AG08395 (cell line): ENCODE results near the gene ZSCAN18.

Source experiments
- DNase-seq: peaks from one replicate; pipeline ENCODE4 v3.0.0; 2012; ENCODE audit warnings: mixed read lengths, low spot score

The ZSCAN18 gene

DNA sequence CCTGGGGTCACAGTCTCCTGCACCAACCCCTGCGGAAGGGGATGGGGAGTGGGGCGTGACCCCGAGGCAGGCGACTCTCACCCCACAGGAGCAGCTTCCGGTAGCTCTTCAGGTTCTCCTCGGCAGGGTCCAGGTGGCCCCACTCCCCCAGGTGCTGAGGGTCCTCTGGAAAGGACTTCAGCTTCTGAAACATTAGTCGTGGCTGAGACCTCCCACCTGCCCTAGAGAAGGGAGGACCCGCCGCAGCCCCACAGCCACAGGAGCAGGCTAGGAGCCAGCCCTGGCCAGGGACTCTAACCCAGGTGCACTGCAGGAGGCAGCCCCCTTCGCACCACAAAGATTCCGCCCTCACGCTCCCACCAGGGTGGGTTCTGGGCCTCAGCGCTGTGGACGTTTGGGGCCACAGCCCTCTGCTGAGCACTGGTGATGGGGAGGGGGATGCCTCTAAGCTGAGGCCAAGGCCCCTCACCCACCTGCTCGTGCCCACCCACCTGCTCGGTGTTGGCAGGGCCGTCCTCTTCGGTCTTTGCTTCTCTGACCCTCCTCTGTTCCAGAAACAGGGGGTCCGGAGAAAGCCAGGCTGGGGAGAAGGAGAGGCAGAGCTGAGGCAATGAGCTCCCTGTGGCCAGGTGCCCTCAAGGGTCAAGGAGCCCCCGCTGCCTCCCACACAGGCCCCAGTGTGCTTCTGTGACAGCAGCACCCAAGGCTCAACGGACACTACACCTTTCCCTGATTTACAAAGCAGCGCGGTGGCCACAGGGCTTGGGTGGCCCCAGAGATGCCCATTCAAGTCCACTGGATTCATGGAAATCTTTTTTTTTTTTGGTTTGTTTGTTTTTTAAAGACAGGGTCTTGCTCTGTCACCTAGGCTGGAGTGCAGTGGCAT is 11.0 kb downstream of the ZSCAN18 start:
- DNase-seq: no peak

DNA sequence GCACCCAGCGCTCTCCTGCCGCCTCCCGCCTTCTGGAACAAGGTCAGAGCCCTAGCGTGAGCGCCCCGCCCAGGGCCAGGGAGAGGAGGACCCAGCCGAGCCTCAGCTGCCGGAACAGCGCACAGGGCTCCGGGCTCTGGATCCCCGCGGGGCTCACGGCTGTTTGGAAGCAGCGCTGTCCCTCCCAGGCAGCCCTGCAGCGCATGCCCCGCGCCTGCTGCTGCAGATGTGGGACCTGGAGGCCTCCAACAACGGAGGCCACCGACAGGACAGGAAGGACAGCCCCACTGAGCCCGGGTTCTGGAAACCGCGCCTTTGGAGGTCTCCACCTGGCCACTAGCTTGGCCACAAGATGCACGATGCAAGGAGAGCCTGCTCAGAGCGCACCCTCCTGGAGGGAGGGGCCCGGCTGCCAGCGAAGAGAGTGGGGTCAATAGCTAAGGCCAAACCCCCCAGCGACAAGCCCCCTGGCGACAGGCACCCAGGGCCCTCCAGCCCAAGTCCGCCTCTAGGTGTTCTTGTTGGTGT is 12.6 kb downstream of the ZSCAN18 start:
- no peak for DNase-seq

DNA sequence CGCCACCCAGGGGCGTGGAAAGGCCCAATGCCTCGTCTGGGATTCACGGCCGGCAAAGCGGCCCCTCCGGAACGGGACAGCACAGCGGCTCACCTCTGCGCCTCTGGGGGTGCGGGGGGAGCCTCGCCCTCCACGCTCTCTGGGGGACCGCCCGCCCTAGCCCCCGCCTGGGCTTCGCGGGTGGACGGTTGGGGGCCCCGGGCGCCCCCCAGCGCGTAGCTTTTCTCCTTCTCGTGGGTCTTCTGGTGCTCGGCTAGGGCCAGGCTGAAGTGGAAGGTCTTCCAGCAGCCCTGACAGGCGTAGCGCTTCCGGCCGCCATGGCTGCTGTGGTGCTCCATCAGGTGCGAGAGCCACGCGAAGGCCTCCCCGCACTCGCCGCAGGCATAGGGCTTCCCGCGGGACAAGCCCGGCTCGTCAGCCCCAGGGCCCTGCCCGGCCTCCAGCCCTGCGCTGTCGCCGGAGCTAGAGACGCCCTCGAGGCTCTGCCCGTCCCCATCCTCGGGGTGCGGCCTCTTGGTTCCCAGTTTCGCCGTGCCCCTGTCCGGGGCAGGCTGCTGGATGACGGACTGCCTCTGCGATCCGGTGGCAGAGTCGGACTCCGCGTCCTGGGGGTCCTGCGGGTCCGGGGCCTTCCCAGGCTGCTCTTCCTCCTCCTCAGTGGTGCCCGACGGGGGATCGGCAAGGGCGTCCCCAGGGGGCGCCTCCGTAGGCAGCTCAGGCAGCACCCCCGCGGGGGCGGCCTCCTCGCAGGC is 13.3 kb downstream of the ZSCAN18 start:
- no peak for DNase-seq

DNA sequence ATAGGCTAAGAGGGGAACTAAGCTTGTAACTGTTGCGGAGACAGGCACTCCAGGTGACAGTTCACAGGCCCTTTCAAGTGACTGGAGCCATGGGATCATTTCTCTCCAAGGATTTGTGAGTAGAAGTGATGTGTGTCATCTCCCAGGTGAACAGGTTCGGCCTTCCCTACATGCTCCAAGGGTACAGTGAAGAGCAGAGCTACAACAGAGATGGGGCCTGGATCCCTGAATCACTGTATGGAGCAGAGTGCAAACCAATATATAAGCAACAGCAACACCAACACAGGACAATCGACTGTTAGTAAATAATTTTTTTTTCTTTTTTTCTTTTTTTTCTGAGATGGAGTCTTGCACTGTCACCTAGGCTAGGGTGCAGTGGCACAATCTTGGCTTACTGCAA is 15.0 kb downstream of the ZSCAN18 start:
- DNase-seq: no peak

DNA sequence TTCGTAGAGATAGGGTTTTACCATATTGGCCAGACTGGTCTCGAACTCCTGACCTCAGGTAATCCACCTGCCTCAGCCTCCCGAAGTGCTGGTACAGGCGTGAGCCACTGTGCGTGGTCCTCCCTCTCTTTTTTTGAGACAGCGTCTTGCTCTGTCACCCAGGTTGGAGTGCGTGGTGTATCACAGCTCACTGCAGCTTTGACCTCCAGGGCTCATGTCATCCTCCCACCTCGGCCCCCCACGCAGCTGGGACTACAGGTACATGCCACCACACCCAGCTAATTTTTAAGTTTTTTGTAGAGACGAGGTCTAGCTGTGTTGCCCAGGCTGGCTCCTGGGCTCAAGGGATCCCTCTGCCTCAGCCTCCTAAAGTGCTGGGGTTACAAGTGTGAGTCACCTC is 18.2 kb downstream of the ZSCAN18 start:
- DNase-seq: no peak

DNA sequence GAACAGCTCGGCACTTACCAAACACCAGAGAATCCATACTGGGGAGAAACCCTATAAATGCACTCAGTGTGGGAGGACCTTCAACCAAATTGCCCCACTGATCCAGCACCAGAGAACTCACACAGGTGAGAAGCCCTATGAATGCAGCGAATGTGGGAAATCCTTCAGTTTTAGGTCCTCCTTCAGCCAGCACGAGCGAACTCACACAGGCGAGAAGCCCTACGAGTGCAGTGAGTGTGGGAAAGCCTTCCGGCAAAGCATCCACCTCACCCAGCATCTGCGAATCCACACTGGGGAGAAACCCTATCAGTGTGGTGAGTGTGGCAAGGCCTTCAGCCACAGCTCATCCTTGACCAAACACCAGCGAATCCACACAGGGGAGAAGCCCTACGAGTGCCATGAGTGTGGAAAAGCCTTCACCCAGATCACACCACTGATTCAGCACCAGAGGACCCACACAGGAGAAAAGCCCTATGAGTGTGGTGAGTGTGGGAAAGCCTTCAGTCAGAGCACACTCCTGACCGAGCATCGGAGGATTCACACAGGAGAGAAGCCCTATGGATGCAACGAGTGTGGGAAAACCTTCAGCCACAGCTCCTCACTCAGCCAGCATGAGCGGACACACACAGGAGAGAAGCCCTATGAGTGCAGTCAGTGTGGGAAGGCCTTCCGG is 30.7 kb downstream of the ZSCAN18 start:
- DNase-seq: no peak

DNA sequence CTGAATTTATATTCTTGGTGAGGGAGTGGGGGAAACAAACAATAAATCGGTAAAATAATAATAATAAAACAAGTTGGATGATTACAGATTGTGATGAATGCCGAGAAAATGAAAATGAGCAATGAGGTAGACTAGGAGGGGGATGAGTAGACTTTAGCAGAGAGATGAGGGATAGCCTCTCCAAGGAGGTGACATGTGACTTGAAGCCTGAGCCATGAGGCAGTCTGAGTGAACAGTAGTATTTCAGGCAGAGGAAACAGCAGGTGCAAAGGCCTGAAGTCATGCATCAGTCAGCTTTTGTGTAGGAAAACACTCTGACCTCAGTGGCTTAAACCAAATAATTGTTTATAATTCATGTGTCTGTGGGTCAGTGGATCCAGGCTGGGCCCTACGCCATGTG is 34.3 kb downstream of the ZSCAN18 start:
- DNase-seq: no peak

DNA sequence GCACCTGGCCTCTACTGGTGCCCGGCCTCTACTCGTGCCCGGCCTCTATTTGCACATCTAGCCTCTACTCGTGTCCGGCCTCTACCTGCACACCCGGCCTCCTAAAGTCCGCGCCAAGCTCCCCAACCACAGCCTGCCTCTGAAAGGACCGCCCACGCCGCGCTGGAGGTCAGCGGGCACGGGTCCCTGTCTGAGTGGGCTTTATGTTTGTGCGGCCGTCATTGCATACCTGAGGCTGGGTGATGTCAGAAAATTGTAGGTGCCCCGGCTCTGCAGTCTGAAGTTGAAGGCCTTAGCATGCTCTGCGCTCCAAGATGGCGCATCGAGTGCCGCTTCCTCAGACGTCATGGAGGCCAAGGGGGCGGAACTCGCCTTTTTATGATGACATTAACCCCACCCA is 37.8 kb downstream of the ZSCAN18 start:
- no peak for DNase-seq

DNA sequence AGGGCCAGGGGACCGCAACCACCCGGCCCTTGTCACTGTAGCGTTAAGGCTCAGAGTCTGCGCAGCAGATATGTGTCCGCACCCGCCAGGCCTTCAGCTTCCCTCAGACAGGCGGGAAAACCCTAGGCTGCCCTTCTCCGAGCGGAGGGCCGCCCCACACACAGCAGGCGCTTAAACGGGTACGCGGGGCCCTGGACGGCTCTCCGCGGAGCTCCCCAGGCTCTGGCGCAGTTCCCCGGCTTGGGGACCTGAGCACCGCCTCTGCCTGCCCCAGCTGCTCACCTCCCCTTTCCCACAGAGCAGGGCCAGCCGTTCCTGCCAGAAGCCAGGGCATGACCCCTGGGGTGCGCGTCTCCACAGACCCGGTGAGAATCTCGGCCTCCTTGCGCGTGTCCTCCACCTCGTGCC is 38.4 kb downstream of the ZSCAN18 start:
- no peak for DNase-seq

DNA sequence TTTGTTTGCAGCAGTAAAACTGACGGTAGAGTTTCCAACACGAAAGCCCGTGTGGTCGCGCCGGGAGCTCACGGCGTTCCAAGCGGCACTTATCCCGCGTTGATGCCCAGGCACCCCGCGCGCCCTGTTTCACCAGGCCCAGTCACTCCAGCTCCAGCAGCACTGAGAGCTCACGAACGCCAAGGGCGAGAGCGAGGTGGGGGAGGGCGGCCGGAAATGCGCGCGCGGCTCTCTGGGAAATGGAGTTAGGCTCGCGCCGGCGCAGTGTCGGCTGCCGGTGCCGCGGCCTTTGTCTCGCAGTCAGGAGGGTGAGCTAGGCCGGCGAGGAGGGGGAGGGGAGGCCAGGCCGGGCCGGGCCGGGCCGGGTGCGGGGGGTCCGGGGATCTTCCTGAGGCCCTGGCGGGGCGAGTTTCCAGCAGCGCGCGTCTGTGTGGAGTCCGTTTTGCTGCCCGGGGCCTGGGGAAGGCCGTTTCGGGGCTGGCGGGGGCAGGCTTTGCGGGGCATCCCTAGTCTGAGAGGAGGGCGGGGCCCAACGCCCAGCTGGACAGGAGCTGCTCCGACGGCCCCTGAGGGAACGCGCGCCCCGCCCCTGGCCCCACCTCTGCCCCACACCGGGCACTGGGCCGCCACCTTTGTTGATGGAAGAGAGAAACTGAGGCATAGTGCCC is 38.9 kb downstream of the ZSCAN18 start, which contains the start of gene ZNF135:
Gene ZNF135, plus strand, starts transcription at position 280 of the 668 bp plus-strand sequence. CDS start 721 bp downstream, outside the sequence.
- peak; percentile 97 for DNase-seq

DNA sequence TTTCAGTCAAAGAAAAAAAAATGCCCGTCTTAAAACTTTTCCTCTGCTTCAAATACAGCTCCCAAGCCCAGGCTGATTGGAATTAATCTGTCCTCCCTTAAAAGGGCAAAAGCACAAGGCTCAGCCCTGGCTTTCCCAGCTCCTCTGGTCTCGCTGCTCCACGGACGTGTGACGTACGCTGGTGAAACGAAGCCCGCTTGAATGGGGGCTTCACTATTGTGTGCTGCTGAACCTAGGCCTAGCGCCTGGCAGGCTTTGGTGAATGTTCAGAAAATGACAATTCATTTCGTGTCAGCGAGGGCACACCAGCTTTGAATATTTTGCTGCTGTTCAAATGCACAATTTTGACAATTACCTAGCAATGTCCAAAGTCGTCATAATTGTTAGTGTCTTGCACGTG is 39.6 kb downstream of the ZSCAN18 start:
- DNase-seq: no peak

DNA sequence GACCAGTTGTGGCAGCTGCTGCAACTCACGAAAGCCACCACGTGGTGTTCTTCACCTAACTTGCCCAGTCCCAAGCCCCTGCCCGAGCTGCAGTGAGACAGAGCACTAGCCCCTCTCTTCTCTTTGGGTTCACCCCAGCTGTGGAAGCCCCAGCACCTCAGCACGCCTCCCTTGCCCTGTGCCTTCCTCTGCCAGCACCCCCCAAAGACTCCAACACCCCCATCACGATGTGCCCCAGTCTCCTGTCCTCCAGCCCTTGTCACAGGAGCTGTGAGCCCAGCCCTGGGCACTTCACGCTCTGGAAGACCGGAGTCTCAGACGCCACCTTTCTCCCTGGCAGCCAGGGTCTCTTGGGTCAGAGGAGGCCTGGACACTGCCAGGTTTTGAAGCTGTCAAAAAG is 41.2 kb downstream of the ZSCAN18 start:
- no peak for DNase-seq

DNA sequence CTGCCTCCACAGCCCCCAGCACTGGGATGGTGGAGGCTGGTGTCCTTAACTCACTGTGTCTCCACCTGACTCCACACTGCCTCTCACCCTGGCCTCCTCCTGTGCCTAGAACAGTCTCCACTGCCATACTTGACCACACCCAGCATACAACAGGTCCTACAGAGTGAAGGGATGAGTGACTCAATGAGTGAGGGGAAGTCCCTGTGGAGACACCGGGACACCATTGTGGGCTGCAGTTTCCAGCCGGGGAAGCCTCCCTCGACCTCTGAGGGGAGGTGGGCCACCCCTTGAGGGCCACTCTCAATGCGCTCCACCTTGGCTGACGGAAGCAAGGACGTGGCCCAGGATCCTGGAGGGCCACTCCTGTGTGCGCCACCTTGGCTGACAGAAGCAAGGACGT is 41.8 kb downstream of the ZSCAN18 start:
- no peak for DNase-seq

DNA sequence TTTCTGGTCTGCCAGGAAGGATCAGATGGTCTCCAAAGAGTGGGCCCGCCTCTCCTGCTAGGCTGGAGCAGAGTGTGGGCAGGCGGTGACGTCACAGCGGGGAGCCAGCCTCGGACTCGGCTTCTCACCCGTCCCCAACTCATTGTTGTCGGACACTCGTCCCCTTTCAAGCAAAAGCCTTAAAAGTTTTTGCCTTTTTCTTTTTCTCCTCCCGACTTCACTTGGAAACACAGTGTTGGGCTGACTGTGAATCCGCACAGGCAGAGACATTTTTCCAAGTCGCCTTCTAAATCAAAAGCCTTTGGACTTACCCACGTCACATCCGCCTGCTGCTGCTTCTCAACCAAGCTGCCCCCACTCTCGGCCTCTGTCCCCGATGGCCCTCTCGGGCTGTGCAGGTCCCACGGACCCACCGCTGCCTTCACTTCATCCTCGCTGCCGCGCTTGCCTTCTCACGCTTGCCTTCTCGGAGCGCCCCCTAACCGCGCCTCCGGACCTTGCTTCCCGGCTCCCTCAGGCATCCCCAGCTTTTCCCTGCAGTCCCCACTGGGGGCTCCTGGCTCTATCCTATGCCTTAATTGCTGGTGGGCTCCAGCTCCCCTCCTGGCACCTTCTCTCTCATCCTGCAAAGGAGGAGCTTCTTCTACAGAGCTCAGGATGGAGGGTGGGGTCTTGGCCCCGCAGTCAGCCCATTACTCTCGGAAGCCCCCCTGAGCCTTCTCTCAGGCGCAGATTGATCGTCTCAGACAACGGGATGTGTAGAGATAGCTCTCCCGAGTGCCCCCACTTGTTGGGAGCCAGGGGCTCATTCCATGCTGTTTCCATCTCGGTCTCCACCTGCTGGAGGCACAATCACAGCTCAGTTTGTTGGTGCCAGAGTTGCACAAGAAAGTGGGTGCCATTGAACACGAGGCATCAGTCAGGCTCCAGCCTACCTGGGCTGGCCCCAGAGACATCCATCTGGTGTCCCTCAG is 42.8 kb downstream of the ZSCAN18 start:
- DNase-seq: peak; percentile 25

DNA sequence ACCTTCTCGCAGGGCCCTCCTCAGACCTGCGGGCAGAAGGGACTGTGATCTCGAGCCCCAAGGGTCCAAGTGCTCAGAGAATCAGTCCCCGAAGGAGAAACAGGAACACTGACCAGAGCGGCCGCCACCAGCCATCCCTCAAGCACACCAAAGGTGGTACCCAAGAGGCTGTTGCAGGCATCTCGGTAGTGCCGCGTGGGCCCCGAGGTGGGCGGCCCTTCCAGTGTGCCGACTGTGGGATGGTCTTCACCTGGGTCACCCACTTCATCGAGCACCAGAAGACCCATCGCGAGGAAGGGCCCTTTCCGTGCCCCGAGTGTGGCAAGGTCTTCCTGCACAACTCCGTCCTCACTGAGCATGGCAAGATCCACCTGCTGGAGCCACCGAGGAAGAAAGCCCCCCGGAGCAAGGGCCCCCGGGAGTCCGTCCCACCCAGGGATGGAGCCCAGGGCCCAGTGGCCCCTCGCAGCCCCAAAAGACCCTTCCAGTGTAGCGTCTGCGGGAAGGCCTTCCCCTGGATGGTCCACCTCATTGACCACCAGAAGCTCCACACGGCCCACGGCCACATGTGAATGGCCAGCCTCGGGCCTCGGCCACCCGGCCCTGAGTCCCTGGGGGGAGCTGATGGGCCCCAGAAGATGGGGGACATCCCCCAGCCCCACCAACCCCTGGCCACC is 44.4 kb downstream of the ZSCAN18 start:
- DNase-seq: no peak

DNA sequence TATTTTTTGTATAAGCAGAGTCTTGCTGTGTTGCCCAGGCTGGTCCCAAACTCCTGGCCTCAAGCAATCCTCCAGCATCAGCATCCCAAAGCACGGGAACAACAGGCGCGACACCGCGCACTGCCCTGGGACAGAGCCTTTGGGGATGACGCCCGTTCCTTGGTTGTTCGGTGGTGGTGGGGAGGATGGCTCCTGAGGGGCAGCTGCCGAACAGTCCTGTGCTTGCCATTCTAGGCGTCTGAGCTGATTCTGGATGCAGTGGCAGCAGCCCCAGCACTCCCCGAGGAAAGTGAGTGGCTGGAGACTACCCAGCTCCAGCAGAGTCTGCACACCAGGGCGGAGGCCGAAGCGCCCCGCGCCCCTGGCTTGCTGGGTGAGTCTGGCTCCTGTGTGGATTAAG is 45.8 kb downstream of the ZSCAN18 start:
- DNase-seq: no peak

DNA sequence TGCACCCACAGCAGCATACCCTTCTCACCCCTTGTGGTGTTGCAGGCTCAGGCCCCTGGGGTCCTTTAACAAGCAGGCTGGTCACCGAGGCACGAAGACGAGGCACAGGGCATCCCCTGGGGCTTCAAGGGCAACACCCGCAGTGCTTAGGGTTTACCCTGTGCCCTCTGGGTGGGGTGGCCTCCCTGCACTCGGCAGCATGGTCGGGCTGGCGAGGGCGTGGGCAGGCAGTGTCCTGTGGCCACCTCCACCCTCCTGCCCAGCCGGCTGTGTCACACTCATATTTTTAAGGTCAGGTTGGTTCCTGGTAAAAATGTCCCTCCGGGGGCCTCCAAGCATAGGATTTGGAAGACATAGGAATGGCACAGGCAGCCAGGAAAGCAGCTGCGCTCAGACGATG is 50.4 kb downstream of the ZSCAN18 start:
- DNase-seq: no peak

DNA sequence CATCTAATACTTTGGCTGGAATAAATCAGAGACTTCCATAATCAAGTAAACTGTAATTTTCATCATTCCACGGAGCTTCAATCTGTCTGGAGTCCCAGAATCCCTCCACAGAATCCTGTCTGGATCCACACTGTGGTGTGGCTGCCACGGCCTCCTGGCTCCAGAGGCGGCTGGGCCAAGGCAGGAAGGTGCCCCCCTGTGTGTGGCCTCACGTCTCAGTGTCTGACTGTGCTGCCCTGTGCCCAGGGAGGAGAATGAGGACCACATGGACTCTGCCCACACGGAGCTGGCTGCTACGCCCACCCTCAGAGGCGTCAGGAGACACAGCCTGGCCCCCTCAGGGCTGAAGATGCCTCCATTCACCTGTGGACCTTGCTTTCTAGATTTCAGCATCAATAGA is 51.2 kb downstream of the ZSCAN18 start:
- DNase-seq: no peak

DNA sequence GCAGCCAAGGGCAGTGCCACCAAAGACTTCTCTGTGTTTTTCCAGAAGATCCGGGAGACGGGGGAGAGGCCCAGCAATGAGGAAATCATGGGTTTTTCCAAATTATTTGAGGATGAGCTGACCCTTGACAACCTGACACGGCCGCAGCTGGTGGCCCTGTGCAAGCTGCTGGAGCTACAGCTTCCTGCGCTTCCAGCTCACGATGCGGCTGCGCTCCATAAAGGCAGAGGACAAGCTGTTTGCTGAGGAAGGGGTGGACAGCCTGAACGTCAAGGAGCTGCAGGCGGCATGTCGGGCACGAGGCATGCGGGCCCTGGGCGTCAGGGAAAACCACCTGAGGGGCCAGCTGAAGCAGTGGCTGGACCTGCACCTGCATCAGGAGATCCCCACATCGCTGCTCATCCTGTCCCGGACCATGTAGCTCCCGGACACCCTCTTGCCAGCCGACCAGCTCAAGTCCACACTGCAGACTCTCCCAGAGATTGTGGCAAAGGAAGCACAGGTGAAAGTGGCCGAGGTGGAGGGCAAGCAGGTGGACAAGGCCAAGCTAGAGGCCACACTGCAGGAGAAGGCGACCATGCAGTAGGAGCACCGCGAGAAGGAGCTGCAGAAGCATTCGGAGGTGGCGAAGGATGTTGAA is 52.5 kb downstream of the ZSCAN18 start:
- no peak for DNase-seq

DNA sequence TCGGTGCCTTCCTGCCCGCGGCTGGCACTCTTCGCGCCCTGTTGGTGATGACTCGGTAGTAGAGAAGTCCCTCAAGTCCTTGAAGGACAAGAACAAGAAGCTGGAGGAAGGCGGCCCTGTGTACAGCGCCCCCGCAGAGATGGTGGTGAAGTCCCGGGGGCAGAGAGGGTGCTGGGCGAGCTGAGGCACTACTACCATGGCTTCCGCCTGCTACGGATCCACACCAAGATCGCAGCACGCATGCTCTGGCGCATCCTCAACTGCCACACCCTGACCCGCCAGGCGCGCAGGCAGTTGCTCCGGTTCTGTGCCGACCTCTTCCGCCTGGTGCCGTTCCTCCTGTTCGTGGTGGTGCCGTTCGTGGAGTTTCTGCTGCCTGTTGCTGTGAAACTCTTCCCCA is 53.1 kb downstream of the ZSCAN18 start:
- no peak for DNase-seq
